OCI-LY7 (cell line): Measurements from ENCODE around the gene IRX5. TPM values are rescaled to one million over a fixed set of nuclear protein-coding genes. Genes with fewer than 3 reads are reported as not detected.

Experiments
- BruUV-seq: library from RNA; stranded (reverse); fragments of 400-500 nt; replicated peaks from 2 replicates; lab custom pipeline; 2021; lab: Mats Ljungman, UMichigan
- CTCF ChIA-PET: fragments of 300-600 bp; sonication (Branson Sonifier 250); formaldehyde crosslinking; loops from one replicate; lab custom pipeline; 2022; ENCODE audit warnings: antibody characterized with exemption; ENCODE audit not compliant: unreplicated experiment; lab: Charles Lee
- POLR2A ChIA-PET: fragments of 300-600 bp; sonication (Branson Sonifier 250); formaldehyde crosslinking; loops from one replicate; lab custom pipeline; 2022; ENCODE audit warnings: antibody characterized with exemption; lab: Charles Lee
- DNase-seq: peaks from one replicate; pipeline ENCODE4 v3.0.0-alpha.2; 2015; ENCODE audit warnings: low spot score
- H2AFZ ChIP-seq: fragments of 200-600 bp; sonication (generic), shearing (Covaris generic); 2 replicates; pipeline ENCODE4 v1.6.1; 2014; ENCODE audit warnings: mild to moderate bottlenecking, antibody characterized with exemption, low read length, moderate library complexity
- H3K27ac ChIP-seq: fragments of 200-600 bp; sonication (generic); 2 replicates; pipeline ENCODE4 v1.5.1; 2014; ENCODE audit warnings: mixed run types, low read depth, mild to moderate bottlenecking, moderate library complexity, low read length, inconsistent platforms; ENCODE audit not compliant: poor library complexity, severe bottlenecking
- H3K36me3 ChIP-seq: fragments of 200-600 bp; sonication (generic); 2 replicates; pipeline ENCODE4 v1.6.1; 2014; ENCODE audit warnings: mild to moderate bottlenecking, antibody characterized with exemption, low read length, moderate library complexity, mixed read lengths; ENCODE audit not compliant: insufficient read depth
- H3K4me1 ChIP-seq: fragments of 200-600 bp; sonication (generic); 2 replicates; pipeline ENCODE4 v1.5.1; 2014; ENCODE audit warnings: mild to moderate bottlenecking, low read length; ENCODE audit not compliant: insufficient read depth, poor library complexity, severe bottlenecking
- H3K4me2 ChIP-seq: fragments of 200-600 bp; sonication (generic); 2 replicates; pipeline ENCODE4 v1.6.1; 2014; ENCODE audit warnings: mild to moderate bottlenecking, low read length
- H3K4me3 ChIP-seq: fragments of 200-600 bp; sonication (generic); 2 replicates; pipeline ENCODE4 v1.5.1; 2014; ENCODE audit warnings: mild to moderate bottlenecking, low read depth, low read length; ENCODE audit not compliant: poor library complexity, severe bottlenecking
- H3K79me2 ChIP-seq: fragments of 200-600 bp; sonication (generic); 2 replicates; pipeline ENCODE4 v1.6.1; 2016; ENCODE audit warnings: low read depth, mild to moderate bottlenecking, low read length, moderate library complexity, mixed read lengths; ENCODE audit not compliant: insufficient read depth
- H3K9me2 ChIP-seq: fragments of 200-600 bp; sonication (generic); 2 replicates; pipeline ENCODE4 v1.6.1; 2016; ENCODE audit warnings: mild to moderate bottlenecking, low read length, mixed read lengths; ENCODE audit not compliant: insufficient read depth
- H3K9me3 ChIP-seq: fragments of 200-600 bp; sonication (generic); 2 replicates; pipeline ENCODE4 v1.6.1; 2014; ENCODE audit warnings: mild to moderate bottlenecking, mixed run types, low read length, mixed read lengths
- H4K20me1 ChIP-seq: fragments of 200-600 bp; sonication (generic); 2 replicates; pipeline ENCODE4 v1.6.1; 2014; ENCODE audit warnings: mild to moderate bottlenecking, antibody characterized with exemption, low read length, moderate library complexity, mixed read lengths; ENCODE audit not compliant: insufficient read depth
- CTCF ChIP-seq: fragments of 200-600 bp; sonication (generic); conservative IDR thresholded peaks from 2 replicates; pipeline ENCODE4 v1.5.1; 2014; ENCODE audit warnings: mild to moderate bottlenecking, antibody characterized with exemption, low read length, moderate library complexity, mixed read lengths
- EZH2phosphoT487 ChIP-seq: fragments of 200-600 bp; sonication (generic); IDR thresholded peaks from 2 replicates; pipeline ENCODE4 v1.6.1; 2018; ENCODE audit warnings: low read depth, borderline replicate concordance, mild to moderate bottlenecking, mixed run types, antibody characterized with exemption, low read length, moderate library complexity, mixed read lengths
- intact Hi-C: fragments of 100-400 bp; cut with micrococcal nuclease; formaldehyde crosslinking; loops from one replicate; pipeline ENCODE4 v1.10.0; 2022; ENCODE audit not compliant: unreplicated experiment
- total RNA-seq, 2 experiments: library from RNA; depleted of rRNA in 1 of 2; stranded (reverse); fragments of >200 nt in 1 of 2; shearing (Covaris generic) in 1 of 2; gene quantifications; 2 replicates each; pipeline ENCODE4 v1.2.3, GENCODE V29; 2014 to 2022

The IRX5 gene
- total RNA-seq, 2 experiments from 2014 or later: 5.1 to 5.9 TPM

DNA sequence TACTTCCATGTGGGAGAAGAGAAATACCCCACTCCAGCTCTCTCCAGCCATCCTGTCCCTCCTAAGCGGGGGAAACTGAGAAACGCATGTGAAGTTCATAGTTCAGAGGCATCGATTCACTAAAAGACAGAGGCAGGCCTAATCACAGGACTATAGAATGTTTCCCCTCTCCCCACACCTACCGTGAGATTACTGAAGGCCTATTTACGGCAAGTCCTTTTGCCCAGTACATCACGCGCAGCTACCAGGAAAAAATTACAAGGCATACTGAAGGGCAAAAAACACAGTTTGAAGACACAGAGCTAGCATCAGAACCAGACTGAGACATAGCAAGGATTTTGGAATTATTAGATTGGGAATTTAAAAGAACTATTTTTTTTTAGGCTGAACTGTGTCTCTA is 29.1 kb upstream of the IRX5 start:
- DNase-seq: no peak

GRCh38 chr16:54903047-54903446 is 27.6 kb upstream of the IRX5 start:
- ChIA-PET POLR2A (interaction anchor here (1.0 to 1.2 kb wide), 2 partner anchors 9 to 16 kb away, joined by 3 read pairs; no protein-coding TSS in a partner anchor), CTCF (no interaction called here)
- intact Hi-C loops: no loop called here
- no peak overlapping the region for H3K4me2 ChIP-seq
- BruUV-seq: no TSS peak
- no peak for DNase-seq
- no peaks in the 10 kb centered on the region for H3K79me2 ChIP-seq
- H2AFZ ChIP-seq: no peak overlapping the region
- peaks cover 20% of the 10 kb centered on the region for H3K36me3 ChIP-seq
- peaks cover 36% of the 10 kb centered on the region for H3K4me1 ChIP-seq
- H3K4me3 ChIP-seq: no peak overlapping the region
- no peaks in the 10 kb centered on the region for H3K9me2 ChIP-seq
- H3K27ac ChIP-seq: no peak overlapping the region
- H3K9me3 ChIP-seq: peaks cover 39% of the 10 kb centered on the region
- TF ChIP-seq EZH2phosphoT487 (no peak), CTCF (no peak)
- no peaks in the 10 kb centered on the region for H4K20me1 ChIP-seq

More for the DNA sequence above, 29.1 kb upstream of the IRX5 start:
- Histone ChIP-seq H3K27ac (peak overlapping the region; percentile 28), H2AFZ (peak overlapping the region; percentile 22; the same call in 1 of the 2 replicates), H3K4me2 (peak overlapping the region; percentile 35), H3K79me2 (no peaks in the 10 kb centered on the region), H3K9me3 (peaks cover 39% of the 10 kb centered on the region), H3K4me1 (peaks cover 50% of the 10 kb centered on the region), H3K4me3 (no peak overlapping the region), H3K36me3 (peaks cover 20% of the 10 kb centered on the region), H4K20me1 (no peaks in the 10 kb centered on the region), H3K9me2 (no peaks in the 10 kb centered on the region)
- no peak for TF ChIP-seq EZH2phosphoT487
- TF ChIP-seq CTCF: no peak
- POLR2A ChIA-PET: interaction anchor here (2.2 kb wide), 1 partner anchor 24 kb away, joined by 5 read pairs; no protein-coding TSS in a partner anchor
- no TSS peak for BruUV-seq
- CTCF ChIA-PET: no interaction called here
- intact Hi-C loops: no loop called here

DNA sequence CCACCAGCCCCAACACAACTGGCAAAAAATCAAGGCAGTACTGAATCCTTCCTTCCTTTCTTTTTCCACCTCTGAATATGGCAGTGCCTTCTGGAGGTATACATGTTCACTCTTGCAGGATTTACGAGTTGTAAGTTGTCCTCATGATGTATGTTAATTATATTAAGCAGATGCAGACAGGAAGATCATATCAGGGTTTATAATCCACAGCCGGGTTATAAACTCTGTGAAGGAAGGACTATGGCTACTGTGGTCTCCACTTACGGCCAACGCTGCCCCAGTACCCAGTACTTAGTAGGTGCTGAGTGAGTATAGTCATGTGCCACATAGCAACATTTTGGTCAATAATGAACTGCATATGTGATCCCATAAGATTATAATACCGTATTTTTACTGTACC is 19.6 kb upstream of the IRX5 start:
- H3K27ac ChIP-seq: no peak overlapping the region
- peaks cover 35% of the 10 kb centered on the region for H3K36me3 ChIP-seq
- ChIA-PET POLR2A (interaction anchor here (1.0 kb wide), 1 partner anchor 8 kb away, joined by 3 read pairs; no protein-coding TSS in a partner anchor), CTCF (no interaction called here)
- H3K9me2 ChIP-seq: no peaks in the 10 kb centered on the region
- no peak overlapping the region for H2AFZ ChIP-seq
- BruUV-seq: no TSS peak
- H3K4me2 ChIP-seq: no peak overlapping the region
- no peaks in the 10 kb centered on the region for H3K4me1 ChIP-seq
- DNase-seq: no peak
- no peaks in the 10 kb centered on the region for H3K79me2 ChIP-seq
- no peak overlapping the region for H3K4me3 ChIP-seq
- intact Hi-C loops: no loop called here
- H3K9me3 ChIP-seq: no peaks in the 10 kb centered on the region
- no peaks in the 10 kb centered on the region for H4K20me1 ChIP-seq
- TF ChIP-seq CTCF (no peak), EZH2phosphoT487 (no peak)
